OCI-LY7 (cell line): ENCODE results near the gene GEMIN5.

Experiments
- CTCF ChIP-seq: fragments of 200-600 bp; sonication (generic); conservative IDR thresholded peaks from 2 replicates; pipeline ENCODE4 v1.5.1; 2014; ENCODE audit warnings: mild to moderate bottlenecking, antibody characterized with exemption, low read length, moderate library complexity, mixed read lengths
- EZH2phosphoT487 ChIP-seq: fragments of 200-600 bp; sonication (generic); IDR thresholded peaks from 2 replicates; pipeline ENCODE4 v1.6.1; 2018; ENCODE audit warnings: low read depth, borderline replicate concordance, mild to moderate bottlenecking, mixed run types, antibody characterized with exemption, low read length, moderate library complexity, mixed read lengths

- no peak for TF ChIP-seq CTCF
- no peak for TF ChIP-seq EZH2phosphoT487
These were observed 48.1 kb upstream of the GEMIN5 start for GRCh38 chr5:154986151-154986550.
